Cerebellar cortex (tissue), 1 donor: ENCODE measurements around the gene HOOK2.
A peak's percentile ranks its signal among the peaks of the same experiment; 100 is the strongest.

Experiments used
- DNase-seq: peaks from one replicate; pipeline ENCODE4 v3.0.0-alpha.2; 2015; ENCODE audit warnings: low spot score

The HOOK2 gene

DNA sequence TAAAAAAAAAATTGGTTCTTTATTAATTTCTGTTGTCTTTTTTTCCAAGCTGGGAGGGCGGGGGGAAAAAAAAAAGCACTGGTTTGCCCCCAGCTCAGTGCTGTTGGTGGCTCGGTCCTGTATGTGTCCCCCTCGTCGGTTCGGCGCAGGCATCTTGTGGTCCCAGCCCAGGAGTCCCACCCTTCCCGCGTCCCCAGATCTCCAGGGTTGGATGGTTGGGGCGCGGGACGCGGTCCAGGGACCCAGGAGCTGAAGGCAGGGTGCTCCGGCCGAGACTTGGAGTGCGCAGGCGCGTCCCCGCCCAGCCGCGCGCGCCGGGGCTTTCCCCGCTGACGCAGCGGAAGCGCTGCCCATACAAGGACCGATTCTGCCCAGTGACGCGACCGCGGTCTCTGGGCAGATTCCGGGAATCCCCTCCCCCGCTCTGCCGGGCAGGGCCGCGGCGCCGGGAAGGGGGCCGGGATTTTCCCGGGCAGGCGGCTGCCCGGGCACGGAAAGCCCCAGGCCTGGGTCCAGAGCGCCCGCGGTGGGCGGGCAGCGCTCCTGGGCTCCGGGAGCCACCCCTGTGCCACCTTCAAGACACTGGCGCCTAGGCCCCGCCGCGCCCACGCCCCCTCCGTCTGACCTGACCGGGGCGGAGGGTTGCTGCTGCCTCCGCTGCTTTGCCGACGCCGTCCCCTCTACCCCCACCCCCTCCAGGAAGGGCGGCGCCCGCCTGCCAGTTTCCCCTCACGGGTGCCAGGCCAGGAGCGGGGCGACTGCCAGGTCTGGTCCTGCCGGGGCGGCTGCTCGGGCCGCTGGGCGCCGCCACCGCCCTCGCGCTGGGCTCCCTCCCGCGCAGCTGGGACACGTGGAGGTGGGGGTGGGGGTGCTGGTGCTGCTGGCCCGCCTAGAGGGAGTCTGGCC is 18.2 kb upstream of the HOOK2 start:
- peak; percentile 92 for DNase-seq

- DNase-seq = no peak
These were observed 17.5 kb upstream of the HOOK2 start for GRCh38 chr19:12792853-12793289.

DNA sequence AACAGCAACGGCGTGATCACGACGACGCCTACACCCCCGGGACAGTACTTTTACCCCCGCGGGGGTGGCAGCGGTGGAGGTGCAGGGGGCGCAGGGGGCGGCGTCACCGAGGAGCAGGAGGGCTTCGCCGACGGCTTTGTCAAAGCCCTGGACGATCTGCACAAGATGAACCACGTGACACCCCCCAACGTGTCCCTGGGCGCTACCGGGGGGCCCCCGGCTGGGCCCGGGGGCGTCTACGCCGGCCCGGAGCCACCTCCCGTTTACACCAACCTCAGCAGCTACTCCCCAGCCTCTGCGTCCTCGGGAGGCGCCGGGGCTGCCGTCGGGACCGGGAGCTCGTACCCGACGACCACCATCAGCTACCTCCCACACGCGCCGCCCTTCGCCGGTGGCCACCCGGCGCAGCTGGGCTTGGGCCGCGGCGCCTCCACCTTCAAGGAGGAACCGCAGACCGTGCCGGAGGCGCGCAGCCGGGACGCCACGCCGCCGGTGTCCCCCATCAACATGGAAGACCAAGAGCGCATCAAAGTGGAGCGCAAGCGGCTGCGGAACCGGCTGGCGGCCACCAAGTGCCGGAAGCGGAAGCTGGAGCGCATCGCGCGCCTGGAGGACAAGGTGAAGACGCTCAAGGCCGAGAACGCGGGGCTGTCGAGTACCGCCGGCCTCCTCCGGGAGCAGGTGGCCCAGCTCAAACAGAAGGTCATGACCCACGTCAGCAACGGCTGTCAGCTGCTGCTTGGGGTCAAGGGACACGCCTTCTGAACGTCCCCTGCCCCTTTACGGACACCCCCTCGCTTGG is 16.9 kb upstream of the HOOK2 start:
- peak; percentile 66 for DNase-seq

DNA sequence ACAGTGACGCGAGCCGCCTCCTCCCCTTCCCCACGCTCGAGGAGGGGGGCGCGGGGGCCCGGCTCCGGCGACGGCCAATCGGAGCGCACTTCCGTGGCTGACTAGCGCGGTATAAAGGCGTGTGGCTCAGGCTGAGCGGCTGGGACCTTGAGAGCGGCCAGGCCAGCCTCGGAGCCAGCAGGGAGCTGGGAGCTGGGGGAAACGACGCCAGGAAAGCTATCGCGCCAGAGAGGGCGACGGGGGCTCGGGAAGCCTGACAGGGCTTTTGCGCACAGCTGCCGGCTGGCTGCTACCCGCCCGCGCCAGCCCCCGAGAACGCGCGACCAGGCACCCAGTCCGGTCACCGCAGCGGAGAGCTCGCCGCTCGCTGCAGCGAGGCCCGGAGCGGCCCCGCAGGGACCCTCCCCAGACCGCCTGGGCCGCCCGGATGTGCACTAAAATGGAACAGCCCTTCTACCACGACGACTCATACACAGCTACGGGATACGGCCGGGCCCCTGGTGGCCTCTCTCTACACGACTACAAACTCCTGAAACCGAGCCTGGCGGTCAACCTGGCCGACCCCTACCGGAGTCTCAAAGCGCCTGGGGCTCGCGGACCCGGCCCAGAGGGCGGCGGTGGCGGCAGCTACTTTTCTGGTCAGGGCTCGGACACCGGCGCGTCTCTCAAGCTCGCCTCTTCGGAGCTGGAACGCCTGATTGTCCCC is 16.1 kb upstream of the HOOK2 start, which contains the start of gene JUNB:
Gene JUNB (plus strand): TSS at position 142 of the 706 bp plus-strand sequence. CDS start 286 bp downstream, at position 428.
- DNase-seq = peak; percentile 95

GRCh38 chr19:12790628-12791344 is 15.4 kb upstream of the HOOK2 start:
- DNase-seq = no peak

GRCh38 chr19:12789904-12790619 is 14.7 kb upstream of the HOOK2 start:
- peak; percentile 96 for DNase-seq

- DNase-seq = peak; percentile 50
These were observed 13.9 kb upstream of the HOOK2 start for GRCh38 chr19:12789098-12789903.

DNA sequence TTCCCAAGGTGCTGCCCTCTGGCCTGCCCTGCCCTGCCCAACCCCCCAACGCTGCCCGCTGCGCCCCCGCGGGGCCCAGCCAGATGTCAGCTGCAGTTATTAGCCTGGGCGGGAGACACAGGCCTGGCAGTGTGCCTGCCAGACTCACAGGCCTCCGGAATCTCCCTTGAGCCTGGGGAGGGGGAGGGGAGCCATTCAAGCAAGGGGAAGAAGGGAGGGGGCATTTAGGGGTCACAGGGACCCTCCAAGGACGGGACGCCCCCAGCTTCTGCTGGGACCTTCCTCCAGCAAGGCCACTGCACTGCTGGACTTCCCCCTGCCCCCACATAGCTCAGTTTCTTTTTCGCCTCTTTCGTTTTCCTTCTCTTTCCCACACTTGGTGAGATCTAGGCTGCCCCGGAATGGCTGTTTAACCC is 13.3 kb upstream of the HOOK2 start:
- DNase-seq = peak; percentile 53

DNA sequence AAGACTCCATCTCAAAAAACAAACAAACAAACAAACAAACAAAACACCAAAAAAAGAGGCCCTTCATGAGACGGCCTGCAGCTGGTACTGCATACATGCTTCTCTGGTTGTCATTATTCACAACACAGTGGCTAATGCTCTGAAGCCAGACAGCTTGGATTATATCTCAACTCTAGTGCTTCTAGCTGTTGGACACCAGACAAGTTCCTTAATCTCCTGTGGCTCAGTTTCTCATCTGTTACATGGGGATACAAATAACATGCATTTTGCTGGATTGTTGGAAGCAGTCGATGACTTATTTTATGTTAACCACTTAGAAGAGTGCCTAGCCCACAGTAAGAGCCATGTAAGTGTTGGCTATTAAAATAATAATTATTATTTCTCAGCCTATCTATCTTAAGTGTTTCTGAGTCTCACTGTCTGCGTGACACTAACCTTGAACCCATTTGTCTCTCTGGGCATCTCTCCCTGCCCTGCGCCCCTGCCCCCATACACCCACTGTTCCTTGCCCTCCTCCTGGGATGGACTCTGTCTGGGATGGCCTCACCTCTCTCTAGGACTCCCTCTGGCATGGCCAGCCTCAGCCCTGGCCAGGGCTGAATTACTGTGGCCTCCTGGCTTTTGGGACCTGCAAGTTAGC is 12.8 kb upstream of the HOOK2 start:
- no peak for DNase-seq

DNA sequence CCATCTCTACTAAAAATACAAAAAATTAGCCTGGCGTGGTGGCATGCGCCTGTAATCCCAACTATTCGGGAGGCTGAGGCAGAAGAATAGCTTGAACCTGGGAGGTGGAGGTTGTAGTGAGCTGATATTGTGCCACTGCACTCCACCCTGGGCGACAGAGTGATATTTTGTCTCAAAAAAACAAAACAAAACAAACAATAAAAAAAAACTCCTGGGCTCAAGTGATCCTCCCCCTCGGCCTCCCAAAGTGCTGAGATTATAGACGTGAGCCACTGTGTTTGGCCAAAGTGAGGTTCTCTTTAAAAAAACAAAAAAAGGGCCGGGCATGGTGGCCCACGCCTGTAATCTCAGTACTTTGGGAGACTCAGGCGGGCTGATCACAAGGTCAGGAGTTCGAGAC is 12.1 kb upstream of the HOOK2 start:
- DNase-seq = no peak

DNA sequence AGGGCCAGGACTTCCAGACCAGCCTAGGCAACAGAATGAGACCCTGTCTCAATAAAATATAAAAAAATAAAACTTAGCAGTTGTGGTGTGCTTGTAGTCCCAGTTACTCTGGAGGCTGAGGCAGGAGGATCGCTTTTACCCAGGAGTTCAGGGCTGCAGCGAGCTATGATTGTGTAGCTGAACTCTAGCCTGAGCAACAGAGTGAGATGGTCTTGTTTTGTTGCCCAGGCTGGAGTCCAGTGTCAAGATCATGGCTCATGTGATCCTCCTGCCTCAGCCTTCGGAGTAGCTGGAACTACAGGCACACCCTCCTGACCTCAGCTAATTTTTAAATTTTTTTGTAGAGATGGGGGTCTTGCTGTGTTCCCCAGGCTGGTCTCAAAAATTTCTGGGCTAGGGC is 11.6 kb upstream of the HOOK2 start:
- DNase-seq = no peak

DNA sequence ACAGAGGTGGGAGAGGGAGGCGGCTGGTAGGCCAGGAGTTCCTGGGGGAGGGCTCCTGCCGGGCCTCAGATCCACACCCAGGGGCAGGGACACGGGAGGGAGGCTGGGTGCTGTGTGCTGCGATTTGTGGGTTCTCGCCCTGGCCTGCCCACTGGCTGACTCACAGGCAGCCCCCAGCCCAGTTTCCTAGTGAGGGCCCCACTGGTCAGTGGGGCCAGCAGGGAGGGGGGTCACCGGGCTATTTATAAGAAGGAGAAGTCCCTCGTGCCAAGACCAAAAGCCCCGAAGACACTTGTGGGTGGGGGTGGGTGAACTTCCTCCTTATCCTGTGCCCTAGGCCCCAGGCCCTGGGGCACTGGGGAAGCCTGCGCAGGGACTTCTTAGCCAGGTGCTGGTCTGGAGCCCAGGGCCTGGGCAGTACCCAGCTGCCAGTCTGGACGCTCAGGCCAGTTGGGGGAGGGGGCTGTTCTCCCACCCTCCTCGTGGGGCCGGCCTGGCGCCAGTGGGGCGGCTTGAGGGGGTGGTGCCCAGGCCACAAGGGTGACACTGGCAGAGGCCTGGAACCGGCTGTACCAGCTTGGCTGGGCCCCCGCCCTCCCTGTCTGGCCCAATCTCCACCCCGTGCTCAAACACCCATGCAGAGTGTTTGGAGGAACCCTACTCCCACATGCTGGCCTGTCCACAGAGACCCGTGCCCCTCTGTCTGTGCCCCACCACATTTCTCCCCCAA is 11.0 kb upstream of the HOOK2 start:
- no peak for DNase-seq

GRCh38 chr19:12785431-12786031 is 10.2 kb upstream of the HOOK2 start:
- DNase-seq = no peak

- no peak for DNase-seq
These were observed 9.6 kb upstream of the HOOK2 start for GRCh38 chr19:12784871-12785430.

DNA sequence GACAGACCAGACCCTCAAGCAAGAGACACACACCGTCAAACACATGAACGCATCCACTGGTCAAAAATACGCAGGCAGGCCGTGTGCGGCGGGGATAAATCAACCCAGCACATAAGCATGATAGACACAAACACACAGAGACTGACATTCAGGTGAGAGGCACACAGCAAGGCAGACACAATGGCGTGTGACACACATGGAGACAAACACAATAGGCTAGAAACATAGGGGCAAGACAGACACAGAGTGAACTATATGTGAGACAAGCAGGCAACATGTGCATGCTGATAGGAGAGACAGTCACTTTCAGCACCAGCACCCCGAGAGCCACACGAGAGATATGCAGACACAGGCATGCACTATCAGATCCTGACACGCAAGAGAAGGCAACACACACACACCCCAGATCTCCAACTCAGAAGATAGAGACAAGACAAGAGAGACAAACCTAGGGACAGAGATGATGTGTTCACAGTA is 9.1 kb upstream of the HOOK2 start:
- no peak for DNase-seq

DNA sequence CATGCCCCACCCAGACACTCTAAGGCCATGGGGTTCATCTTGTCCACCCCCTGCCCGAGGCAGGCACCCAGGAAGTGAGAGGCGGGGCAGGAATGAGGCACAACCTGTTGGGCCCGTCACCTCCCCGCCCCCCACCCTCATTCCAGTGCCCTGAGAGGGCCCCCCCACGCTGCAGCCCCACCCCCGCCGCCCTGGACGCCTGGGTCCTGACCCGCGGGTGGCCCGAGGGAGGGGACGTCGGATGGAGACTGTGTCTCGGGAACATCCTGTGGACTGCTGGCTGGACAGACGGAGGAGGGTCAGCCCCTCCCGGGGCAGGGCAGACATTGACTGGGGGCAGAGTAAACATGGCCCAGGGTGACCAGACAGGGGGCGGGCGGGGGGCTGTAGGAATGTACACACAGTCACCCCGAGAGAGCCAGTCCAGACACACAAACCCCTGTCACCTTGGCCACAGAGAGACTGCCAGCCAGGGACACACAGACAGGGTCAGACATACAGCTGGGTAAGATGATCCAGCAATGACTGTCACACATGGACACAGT is 8.6 kb upstream of the HOOK2 start:
- no peak for DNase-seq

DNA sequence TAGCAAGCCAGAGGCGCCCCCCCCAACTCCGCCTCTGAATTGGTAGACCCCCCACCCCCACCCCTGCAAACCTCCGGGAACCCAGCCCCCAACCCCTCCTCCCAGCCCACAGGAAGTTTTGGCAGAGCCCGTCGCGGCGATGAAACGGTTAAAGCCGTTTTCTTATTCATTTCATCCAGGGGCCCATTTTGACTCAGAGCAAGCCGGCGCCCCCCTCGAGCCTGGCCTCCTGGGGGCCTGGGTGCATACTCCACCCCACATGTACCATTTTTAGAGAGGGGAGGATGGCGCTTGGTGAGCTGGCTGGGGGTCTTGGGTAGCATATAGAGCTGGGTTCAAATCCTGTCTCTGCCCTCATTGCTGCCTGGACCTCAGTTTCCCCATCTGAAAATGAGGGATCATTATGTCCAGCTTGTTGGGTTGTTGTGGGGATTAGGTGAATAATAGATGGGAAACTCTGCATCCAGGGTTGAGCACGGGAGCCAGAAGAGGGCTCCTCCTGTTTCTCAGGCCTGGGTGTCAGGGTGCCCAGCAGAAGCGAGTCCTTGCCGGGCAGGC is 8.0 kb upstream of the HOOK2 start:
- DNase-seq = no peak
